H1 (cell line): ENCODE data around the gene CUL2. TPM values are rescaled to one million over a fixed set of nuclear protein-coding genes. Genes with fewer than 3 reads are reported as not detected.

ENCODE experiments used
- BCL11A ChIP-seq, 2 experiments: IDR thresholded peaks; one replicate each; pipeline ENCODE4 v1.6.1; 2011; ENCODE audit warnings: low read depth in 2 of 2, low read length in 2 of 2, mild to moderate bottlenecking in 2 of 2
- EP300 ChIP-seq, 2 experiments: IDR thresholded peaks; 1 replicate in 1 of 2; 2 replicates in 1 of 2; pipeline ENCODE4 v1.6.1; 2011 to 2012; ENCODE audit warnings: low read depth in 2 of 2, low read length in 2 of 2, mild to moderate bottlenecking in 2 of 2, borderline replicate concordance in 1 of 2, inconsistent platforms in 1 of 2, moderate library complexity in 1 of 2
- FOSL1 ChIP-seq: IDR thresholded peaks from 2 replicates; pipeline ENCODE4 v1.6.1; 2011; ENCODE audit warnings: mild to moderate bottlenecking, low read depth, low read length, moderate library complexity; ENCODE audit not compliant: insufficient read depth
- GABPA ChIP-seq: IDR thresholded peaks from 2 replicates; pipeline ENCODE4 v1.6.1; 2011; ENCODE audit warnings: mild to moderate bottlenecking, low read length, moderate library complexity, borderline replicate concordance; ENCODE audit not compliant: insufficient read depth
- JUN ChIP-seq: IDR thresholded peaks from 2 replicates; pipeline ENCODE4 v1.6.1; 2011; ENCODE audit warnings: low read depth, mild to moderate bottlenecking, improper control_type of control experiment, low read length
- JUND ChIP-seq: IDR thresholded peaks from 2 replicates; pipeline ENCODE4 v1.6.1; 2011; ENCODE audit warnings: mild to moderate bottlenecking, improper control_type of control experiment, low read length
- MAFK ChIP-seq: IDR thresholded peaks from 2 replicates; pipeline ENCODE4 v1.6.1; 2012; ENCODE audit warnings: low read depth, mild to moderate bottlenecking, improper control_type of control experiment, low read length
- POLR2A ChIP-seq, 2 experiments: IDR thresholded peaks; 1 replicate in 1 of 2; 2 replicates in 1 of 2; pipeline ENCODE4 v1.6.1; 2011; ENCODE audit warnings: low read depth in 2 of 2, low read length in 2 of 2, mild to moderate bottlenecking in 2 of 2; ENCODE audit errors: control extremely low read depth in 1 of 2
- SUZ12 ChIP-seq: fragments of 200-600 bp; sonication (generic); IDR thresholded peaks from 2 replicates; pipeline ENCODE4 v1.6.1; 2012; ENCODE audit warnings: mild to moderate bottlenecking, inconsistent platforms, low read length, moderate library complexity, mixed read lengths
- ZNF274 ChIP-seq: IDR thresholded peaks from 2 replicates; pipeline ENCODE4 v1.7.0; 2012; ENCODE audit warnings: low read length, borderline replicate concordance; ENCODE audit errors: extremely low read depth
- polyA plus RNA-seq, 7 experiments: library from polyadenylated mRNA; depleted of rRNA in 3 of 7; stranded (reverse) in 5 of 7; unstranded in 2 of 7; fragments of >200 nt in 5 of 7; fragments of 200-250 nt in 2 of 7; gene quantifications; 1 replicate in 5 of 7; 2 replicates in 1 of 7; 4 replicates in 1 of 7; pipeline versions ENCODE4 v1.2.1 to v1.2.3, GENCODE V29; 2011 to 2013; ENCODE audit warnings: missing spikeins in 2 of 7, mixed read lengths in 2 of 7
- total RNA-seq: library from RNA; stranded (reverse); fragmentation: NEBNext Ultra II Directional; extraction: Animal tissue kit (Norgen Biotek cat#: 25700); gene quantifications from 2 replicates; pipeline ENCODE4 v1.2.1, GENCODE V29; 2021
- TF ChIP-seq, protein P1 (sequence below): fragments of 300-600 bp; sonication (generic); IDR thresholded peaks from 2 replicates; pipeline ENCODE4 v1.7.1; 2012; ENCODE audit warnings: low read length, moderate library complexity, mild to moderate bottlenecking, inconsistent platforms; ENCODE audit not compliant: insufficient replicate concordance

The CUL2 gene
- total and polyA plus RNA-seq, 2 of the 8 experiments (the other 6 are each of a cell fraction or from before 2014, with no cell fraction given): 10.2 to 43.1 TPM

DNA sequence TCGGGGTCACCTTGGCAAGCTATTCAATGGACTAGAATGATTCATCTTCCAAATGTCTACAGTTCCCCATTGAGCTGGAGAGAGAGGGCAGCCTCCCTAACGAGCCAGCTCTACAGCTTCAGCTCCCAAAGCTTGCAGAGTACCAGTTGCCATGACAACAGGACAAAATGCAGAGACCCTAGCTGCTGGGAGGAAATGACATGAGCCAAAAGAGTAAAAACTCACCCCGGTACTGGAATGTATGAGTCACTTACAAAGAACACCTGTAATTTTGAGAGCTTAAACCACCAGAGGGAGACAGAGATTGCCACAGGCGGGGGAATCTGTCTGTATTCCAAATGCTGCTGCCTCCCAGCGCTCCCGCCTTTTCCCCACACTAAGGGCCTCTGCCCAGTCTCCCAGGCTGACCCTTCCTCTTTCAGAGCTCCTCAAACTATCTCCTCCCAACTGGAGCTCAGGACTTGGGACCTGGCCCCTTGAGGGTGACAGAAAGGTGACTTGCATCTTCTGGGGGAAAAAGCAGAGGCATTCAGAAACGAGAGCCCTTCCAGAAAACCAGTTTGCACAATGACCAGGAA lies 95.5 kb downstream of the CUL2 start (continued):
- no peak for TF ChIP-seq GABPA
- TF ChIP-seq SUZ12: no peak
- TF ChIP-seq BCL11A (IDR thresholded peaks at IDR 0.05; ENCODE audit: low read depth in 2 of 2, low read length in 2 of 2): no peak
- no peak for TF ChIP-seq POLR2A (IDR thresholded peaks at IDR 0.05; ENCODE audit: control extremely low read depth in 1 of 2, low read depth in 2 of 2, low read length in 2 of 2)
- TF ChIP-seq, protein P1, sequence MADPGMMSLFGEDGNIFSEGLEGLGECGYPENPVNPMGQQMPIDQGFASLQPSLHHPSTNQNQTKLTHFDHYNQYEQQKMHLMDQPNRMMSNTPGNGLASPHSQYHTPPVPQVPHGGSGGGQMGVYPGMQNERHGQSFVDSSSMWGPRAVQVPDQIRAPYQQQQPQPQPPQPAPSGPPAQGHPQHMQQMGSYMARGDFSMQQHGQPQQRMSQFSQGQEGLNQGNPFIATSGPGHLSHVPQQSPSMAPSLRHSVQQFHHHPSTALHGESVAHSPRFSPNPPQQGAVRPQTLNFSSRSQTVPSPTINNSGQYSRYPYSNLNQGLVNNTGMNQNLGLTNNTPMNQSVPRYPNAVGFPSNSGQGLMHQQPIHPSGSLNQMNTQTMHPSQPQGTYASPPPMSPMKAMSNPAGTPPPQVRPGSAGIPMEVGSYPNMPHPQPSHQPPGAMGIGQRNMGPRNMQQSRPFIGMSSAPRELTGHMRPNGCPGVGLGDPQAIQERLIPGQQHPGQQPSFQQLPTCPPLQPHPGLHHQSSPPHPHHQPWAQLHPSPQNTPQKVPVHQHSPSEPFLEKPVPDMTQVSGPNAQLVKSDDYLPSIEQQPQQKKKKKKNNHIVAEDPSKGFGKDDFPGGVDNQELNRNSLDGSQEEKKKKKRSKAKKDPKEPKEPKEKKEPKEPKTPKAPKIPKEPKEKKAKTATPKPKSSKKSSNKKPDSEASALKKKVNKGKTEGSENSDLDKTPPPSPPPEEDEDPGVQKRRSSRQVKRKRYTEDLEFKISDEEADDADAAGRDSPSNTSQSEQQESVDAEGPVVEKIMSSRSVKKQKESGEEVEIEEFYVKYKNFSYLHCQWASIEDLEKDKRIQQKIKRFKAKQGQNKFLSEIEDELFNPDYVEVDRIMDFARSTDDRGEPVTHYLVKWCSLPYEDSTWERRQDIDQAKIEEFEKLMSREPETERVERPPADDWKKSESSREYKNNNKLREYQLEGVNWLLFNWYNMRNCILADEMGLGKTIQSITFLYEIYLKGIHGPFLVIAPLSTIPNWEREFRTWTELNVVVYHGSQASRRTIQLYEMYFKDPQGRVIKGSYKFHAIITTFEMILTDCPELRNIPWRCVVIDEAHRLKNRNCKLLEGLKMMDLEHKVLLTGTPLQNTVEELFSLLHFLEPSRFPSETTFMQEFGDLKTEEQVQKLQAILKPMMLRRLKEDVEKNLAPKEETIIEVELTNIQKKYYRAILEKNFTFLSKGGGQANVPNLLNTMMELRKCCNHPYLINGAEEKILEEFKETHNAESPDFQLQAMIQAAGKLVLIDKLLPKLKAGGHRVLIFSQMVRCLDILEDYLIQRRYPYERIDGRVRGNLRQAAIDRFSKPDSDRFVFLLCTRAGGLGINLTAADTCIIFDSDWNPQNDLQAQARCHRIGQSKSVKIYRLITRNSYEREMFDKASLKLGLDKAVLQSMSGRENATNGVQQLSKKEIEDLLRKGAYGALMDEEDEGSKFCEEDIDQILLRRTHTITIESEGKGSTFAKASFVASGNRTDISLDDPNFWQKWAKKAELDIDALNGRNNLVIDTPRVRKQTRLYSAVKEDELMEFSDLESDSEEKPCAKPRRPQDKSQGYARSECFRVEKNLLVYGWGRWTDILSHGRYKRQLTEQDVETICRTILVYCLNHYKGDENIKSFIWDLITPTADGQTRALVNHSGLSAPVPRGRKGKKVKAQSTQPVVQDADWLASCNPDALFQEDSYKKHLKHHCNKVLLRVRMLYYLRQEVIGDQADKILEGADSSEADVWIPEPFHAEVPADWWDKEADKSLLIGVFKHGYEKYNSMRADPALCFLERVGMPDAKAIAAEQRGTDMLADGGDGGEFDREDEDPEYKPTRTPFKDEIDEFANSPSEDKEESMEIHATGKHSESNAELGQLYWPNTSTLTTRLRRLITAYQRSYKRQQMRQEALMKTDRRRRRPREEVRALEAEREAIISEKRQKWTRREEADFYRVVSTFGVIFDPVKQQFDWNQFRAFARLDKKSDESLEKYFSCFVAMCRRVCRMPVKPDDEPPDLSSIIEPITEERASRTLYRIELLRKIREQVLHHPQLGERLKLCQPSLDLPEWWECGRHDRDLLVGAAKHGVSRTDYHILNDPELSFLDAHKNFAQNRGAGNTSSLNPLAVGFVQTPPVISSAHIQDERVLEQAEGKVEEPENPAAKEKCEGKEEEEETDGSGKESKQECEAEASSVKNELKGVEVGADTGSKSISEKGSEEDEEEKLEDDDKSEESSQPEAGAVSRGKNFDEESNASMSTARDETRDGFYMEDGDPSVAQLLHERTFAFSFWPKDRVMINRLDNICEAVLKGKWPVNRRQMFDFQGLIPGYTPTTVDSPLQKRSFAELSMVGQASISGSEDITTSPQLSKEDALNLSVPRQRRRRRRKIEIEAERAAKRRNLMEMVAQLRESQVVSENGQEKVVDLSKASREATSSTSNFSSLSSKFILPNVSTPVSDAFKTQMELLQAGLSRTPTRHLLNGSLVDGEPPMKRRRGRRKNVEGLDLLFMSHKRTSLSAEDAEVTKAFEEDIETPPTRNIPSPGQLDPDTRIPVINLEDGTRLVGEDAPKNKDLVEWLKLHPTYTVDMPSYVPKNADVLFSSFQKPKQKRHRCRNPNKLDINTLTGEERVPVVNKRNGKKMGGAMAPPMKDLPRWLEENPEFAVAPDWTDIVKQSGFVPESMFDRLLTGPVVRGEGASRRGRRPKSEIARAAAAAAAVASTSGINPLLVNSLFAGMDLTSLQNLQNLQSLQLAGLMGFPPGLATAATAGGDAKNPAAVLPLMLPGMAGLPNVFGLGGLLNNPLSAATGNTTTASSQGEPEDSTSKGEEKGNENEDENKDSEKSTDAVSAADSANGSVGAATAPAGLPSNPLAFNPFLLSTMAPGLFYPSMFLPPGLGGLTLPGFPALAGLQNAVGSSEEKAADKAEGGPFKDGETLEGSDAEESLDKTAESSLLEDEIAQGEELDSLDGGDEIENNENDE: no peak
- peak; percentile 94 for TF ChIP-seq JUN
- no peak for TF ChIP-seq ZNF274
- TF ChIP-seq EP300 (IDR thresholded peaks at IDR 0.05; ENCODE audit: borderline replicate concordance in 1 of 2, low read depth in 2 of 2, low read length in 2 of 2): peak in 1 of 2 experiments; percentile 89; a peak in 2 of 3 replicates
- no peak for TF ChIP-seq MAFK
- peak; percentile 99 for TF ChIP-seq JUND
- peak; percentile 63; the same call in 1 of the 2 replicates for TF ChIP-seq FOSL1
